ENCODE measurements around the gene RUVBL1.

DNA sequence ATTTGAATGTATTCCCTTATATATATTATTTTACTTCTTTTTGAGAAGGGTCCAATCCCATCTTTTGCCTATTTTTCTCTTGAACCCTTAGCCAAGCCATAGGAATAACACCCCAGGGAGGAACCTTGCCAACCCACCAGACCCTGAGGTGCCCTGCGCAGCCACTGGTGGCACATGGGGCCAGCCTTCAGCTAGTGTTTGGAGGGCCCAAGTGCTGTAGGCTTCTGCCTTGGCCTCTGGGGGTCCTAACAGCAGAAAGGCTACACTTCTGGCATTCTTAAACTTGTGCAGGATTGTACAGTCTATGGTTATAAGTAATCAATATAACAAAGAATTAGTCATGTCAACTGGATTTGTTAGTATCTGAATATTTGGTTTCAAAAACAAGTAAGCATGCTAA lies 34.5 kb downstream of the RUVBL1 start:
- TF ChIP-seq ZFP30 (CRISPR knock-in tag; IDR thresholded peaks at IDR 0.05) (no peak), ZC3H10 (CRISPR knock-in tag; IDR thresholded peaks at IDR 0.05) (no peak), ZNF70 (CRISPR knock-in tag; IDR thresholded peaks at IDR 0.05) (no peak), ESRRG (CRISPR knock-in tag; IDR thresholded peaks at IDR 0.05) (no peak)
- TF ChIP-seq, protein P1, sequence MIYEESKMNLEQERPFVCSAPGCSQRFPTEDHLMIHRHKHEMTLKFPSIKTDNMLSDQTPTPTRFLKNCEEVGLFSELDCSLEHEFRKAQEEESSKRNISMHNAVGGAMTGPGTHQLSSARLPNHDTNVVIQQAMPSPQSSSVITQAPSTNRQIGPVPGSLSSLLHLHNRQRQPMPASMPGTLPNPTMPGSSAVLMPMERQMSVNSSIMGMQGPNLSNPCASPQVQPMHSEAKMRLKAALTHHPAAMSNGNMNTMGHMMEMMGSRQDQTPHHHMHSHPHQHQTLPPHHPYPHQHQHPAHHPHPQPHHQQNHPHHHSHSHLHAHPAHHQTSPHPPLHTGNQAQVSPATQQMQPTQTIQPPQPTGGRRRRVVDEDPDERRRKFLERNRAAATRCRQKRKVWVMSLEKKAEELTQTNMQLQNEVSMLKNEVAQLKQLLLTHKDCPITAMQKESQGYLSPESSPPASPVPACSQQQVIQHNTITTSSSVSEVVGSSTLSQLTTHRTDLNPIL (CRISPR knock-in tag; IDR thresholded peaks at IDR 0.05; ENCODE audit: low read depth): no peak
- TF ChIP-seq, protein P2, sequence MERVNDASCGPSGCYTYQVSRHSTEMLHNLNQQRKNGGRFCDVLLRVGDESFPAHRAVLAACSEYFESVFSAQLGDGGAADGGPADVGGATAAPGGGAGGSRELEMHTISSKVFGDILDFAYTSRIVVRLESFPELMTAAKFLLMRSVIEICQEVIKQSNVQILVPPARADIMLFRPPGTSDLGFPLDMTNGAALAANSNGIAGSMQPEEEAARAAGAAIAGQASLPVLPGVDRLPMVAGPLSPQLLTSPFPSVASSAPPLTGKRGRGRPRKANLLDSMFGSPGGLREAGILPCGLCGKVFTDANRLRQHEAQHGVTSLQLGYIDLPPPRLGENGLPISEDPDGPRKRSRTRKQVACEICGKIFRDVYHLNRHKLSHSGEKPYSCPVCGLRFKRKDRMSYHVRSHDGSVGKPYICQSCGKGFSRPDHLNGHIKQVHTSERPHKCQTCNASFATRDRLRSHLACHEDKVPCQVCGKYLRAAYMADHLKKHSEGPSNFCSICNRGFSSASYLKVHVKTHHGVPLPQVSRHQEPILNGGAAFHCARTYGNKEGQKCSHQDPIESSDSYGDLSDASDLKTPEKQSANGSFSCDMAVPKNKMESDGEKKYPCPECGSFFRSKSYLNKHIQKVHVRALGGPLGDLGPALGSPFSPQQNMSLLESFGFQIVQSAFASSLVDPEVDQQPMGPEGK (CRISPR knock-in tag; IDR thresholded peaks at IDR 0.05; ENCODE audit: borderline replicate concordance): no peak

All from SK-N-SH treated with all-trans-retinoic acid at 6 μM for 48 hours (cell line).